GM21786 (cell line): ENCODE measurements around the gene DAAM1.

Experiments
- ATAC-seq: cut with Tn5 transposase; IDR thresholded peaks from one replicate; pipeline ENCODE4 v1.9.1; 2021; ENCODE audit not compliant: unreplicated experiment

Gene DAAM1

GRCh38 chr14:59358784-59359183, 170.3 kb downstream of the DAAM1 start:
- no peak for ATAC-seq

GRCh38 chr14:59359431-59360124, 171.1 kb downstream of the DAAM1 start:
- ATAC-seq, result no peak

DNA sequence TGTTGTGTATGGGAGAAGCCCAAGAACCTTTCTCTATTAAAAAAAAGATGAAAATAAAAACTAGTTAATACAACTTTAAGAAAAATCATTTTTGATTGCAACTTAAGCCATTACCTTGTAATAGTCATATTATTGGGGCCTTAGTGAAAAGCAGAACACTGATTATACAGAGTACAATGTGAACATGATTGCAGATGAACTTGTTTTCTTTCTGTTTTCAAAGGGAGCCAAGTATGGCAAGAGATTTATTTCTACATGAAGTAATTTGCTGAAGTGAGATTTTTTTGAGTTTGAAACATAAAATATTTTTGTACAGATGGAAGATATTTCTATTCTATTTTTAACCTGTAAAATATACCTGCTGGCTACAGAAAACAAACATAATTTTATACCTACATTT, 171.8 kb downstream of the DAAM1 start:
- ATAC-seq, result no peak

DNA sequence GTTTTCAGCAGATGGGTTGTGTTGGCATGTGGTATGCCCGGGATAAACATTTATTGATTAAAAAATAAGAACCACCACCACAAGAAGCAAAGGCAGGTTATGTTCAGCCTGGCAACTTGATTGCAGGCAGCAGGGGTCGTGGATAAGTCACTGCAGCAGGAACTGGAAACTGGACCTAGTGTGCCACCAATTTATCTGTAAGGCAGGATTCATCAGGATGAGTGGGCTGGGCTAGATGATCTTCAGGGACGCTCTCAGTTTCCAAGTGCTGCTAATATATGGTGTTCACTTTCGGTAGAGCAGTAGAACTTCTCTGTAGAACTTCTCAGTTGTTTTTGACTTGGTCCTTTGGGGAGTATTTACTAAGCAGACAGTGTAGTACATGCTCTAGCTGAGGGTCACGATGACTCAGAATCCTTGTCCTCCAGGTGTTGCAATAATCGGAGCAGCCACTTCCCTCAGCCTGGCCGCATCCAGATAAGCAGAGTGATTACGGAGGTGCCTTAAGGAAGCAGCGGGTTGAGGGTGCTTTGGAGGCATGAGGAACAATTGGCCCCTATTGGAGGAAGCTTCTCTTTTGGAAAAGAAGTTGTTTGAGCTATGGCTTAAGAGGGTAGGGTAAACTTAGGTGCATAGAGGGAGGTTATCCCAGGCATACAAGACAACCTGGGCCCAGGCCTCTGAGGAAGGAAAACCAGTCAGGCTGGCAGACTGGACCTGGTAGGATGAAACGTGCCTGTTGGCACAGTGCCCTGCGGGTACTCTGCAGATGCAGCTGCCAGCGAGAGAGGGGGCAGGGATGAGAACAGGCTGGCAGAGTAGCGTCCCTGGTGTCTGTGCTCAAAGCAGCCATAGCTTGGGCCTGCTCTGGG, 172.7 kb downstream of the DAAM1 start:
- no peak for ATAC-seq

DNA sequence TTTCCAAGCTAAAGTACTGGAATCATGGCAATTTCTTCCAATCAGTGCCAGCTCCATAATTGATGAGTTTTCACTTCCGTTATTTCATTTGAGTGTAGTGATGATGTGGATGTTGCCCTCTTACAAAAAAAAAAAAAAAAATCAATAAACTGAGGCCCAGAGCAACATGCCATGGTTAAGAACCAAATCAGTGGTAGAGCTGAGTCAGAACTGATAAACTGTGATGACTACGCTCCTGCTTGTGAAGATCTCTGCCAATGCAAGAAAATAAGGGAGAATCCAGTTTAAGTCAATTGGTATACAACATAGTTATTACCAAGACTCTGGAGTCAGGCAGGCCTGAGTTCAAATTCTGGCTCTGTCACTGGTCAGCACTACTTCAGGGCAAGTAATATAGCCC, 174.0 kb downstream of the DAAM1 start:
- no peak for ATAC-seq

GRCh38 chr14:59363531-59364226, 175.2 kb downstream of the DAAM1 start:
- ATAC-seq, result no peak

GRCh38 chr14:59370158-59370742, 181.8 kb downstream of the DAAM1 start:
- no peak for ATAC-seq

GRCh38 chr14:59371771-59372170, 183.3 kb downstream of the DAAM1 start:
- no peak for ATAC-seq

DNA sequence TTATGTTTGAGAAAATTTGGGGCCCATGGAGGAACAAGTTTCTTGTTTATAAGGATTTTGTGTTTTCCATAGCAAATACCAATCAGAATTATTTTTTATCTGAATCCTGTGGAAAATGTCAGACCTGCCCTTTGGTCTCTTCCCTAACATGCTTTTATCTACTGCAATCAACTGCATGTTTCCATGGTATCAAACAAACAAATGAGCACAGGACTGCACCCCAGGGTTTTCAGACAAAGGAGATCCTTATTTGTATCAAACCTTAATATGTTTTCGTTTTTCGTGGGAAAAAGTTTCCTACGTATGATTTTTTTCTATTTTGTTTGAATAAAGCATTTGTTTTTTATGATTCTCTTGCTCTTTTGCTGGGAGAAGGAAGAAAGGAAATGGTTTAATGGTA, 185.6 kb downstream of the DAAM1 start:
- ATAC-seq, result no peak

GRCh38 chr14:59376686-59377085, 188.2 kb downstream of the DAAM1 start:
- ATAC-seq, result no peak

DNA sequence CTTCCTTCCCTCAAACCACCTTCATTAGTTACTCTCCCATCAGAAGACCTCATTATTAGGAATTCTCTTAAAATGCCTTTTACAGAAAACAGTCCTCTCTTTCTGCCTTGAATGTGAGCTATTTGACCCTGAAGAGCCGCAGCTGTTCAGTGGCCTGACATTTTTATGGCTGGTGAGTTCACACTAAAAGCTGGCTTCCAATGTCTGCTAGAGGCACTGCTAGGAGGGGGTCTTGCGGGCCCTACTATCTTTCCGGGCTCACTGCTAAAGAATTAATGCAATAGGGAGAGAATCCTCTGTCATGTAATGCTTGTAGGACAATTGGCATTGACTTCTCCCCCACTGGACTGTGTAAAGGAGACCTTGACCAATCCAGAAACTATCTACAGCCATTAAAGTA, 189.0 kb downstream of the DAAM1 start:
- no peak for ATAC-seq

DNA sequence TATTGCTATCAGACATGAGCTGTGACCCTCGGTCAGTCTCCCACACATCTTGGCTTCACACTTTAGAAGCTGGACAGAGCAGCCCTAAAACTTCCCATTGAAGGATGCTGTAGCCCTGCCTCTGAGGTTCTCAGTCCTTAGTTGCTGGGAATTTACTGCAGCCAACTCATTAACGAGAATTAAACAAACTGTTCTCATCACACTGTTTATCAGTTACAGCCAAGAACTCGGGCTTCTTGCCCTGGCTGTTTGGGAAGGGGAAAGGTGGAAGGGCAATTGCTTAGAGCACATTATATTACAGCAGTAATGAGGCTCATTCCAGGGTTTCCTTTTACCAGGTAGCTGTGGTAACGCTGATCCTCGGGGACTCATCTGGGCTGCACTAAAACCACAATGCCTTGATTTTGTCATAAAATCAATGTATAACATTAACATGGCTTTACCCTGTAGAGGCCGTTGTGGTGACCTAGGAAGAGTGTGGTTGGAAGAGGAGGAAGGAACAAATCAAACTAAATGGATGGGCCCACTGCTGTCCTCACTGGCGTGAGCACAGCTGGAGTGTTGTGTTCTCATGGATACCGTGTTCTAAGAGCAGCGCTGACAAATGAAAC, 189.6 kb downstream of the DAAM1 start:
- ATAC-seq, result no peak

DNA sequence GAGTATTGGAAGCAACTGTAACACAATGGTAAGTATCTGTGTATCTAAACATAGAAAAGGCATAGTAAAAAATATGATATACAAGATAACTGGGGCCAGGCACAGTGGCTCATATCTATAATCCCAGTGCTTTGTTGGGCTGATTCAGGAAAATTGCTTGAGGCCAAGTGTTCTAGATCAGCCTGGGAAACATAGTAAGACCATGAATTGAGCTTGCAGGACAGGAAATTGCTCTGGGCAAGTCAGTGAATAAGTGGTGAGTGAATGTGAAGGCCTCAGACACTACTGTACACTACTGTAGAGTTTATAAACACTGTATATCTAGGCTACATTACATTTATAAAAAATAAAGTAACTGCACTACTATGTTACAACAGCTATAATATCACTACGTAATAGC, 201.5 kb downstream of the DAAM1 start:
- no peak for ATAC-seq

DNA sequence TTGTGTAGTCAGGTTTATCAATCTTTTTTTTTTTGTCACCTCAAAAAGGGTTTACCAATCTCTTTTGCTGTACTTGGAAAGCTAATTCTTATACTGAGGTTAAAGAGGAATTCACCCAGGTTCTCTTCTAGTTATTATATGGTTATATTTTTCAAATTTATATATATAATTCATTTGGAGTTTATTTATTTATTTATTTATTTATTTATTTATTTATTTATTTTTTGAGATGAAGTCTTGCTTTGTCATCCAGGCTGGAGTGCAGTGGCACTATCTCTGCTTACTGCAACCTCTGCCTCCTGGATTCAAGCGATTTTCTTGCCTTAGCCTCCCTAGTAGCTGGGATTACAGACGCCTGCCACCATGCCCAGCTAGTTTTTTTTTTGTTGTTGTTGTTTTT, 202.9 kb downstream of the DAAM1 start:
- ATAC-seq, result no peak

GRCh38 chr14:59394268-59394667, 205.8 kb downstream of the DAAM1 start:
- no peak for ATAC-seq

DNA sequence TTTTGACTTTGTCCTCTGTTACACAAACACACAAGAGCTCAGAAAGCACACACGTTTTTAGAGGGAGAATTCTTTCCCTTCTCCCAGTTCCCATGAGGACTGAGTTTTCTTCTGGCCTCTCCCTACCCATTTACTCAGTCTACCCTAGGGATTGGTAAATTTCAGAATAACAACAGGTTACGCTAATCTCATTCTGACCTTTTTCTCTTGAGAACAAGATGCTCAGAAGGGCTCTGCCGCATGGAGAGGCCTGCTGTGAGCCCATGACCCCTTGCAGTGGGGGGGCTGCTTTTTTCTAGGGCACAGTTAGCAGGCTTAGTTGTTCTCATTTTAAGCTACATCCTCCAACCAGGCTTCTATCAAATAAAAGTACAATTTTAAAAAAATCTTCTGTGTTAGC, 207.2 kb downstream of the DAAM1 start:
- no peak for ATAC-seq

- ATAC-seq, result no peak
These were observed 210.4 kb downstream of the DAAM1 start for GRCh38 chr14:59398841-59399240.

GRCh38 chr14:59406454-59407245, 218.2 kb downstream of the DAAM1 start:
- no peak for ATAC-seq

DNA sequence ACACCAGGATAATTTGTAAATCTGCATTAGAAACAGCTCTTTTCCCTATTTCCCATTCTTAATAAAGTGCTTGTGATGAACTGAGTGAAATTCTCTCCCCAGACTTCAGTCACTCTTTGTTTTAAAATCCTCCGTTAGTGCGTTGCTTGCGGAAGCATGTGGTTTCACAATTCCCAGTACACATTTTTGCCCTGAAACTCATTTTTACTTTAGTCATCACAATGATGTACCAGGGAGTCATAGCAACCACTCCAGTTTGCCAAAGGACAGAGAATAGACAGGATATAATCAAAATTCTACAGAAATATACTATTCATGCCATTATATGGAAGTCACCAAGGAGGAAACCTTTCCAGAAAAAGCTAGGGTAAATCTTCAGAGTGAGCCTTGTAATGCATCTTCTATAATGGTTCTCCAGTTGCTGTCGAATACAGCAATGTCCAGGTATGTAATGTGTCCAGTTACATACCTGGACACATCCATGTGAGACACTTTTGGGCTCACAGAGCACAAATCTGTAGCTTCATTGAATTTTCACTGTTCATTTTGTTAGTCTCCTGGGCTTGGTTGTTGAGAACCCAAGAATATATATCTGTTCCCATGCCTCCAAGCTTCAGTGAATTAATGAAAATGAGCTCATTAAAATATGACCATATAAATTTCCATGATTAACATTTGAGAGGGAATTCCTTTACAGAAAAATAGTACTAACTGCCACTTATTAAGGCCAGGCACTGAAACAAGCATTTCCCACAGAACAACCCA, 219.0 kb downstream of the DAAM1 start:
- no peak for ATAC-seq
